CD4-positive, CD25-positive, alpha-beta regulatory T cell (primary cell): Measurements from ENCODE around the gene THUMPD1. TPM values are rescaled to one million over a fixed set of nuclear protein-coding genes. Genes with fewer than 3 reads are reported as not detected.

Experiments
- ATAC-seq, 2 donors: fragments of 150-1000 bp; cut with Tn5 transposase; one replicate each; pipeline ENCODE4 v1.10.0; 2021; ENCODE audit warnings: low read depth in 2 of 2, moderate number of reproducible peaks in 2 of 2, moderate library complexity in 1 of 2
- DNase-seq, 3 donors: peaks; one replicate each; pipeline versions ENCODE4 v3.0.0 to v3.0.0-alpha.2; 2012 to 2022; ENCODE audit warnings: mixed read lengths in 1 of 3
- H3K27ac ChIP-seq: one replicate; pipeline ENCODE4 v1.7.0; 2013; ENCODE audit warnings: mild to moderate bottlenecking, low read length; ENCODE audit not compliant: insufficient read depth, poor library complexity, severe bottlenecking
- H3K27me3 ChIP-seq: one replicate; pipeline ENCODE4 v1.7.0; 2013; ENCODE audit warnings: low read length; ENCODE audit not compliant: control insufficient read depth, insufficient read depth
- H3K36me3 ChIP-seq: one replicate; pipeline ENCODE4 v1.7.0; 2013; ENCODE audit warnings: mild to moderate bottlenecking, low read length, moderate library complexity; ENCODE audit not compliant: control insufficient read depth, insufficient read depth
- H3K4me1 ChIP-seq: 2 replicates; pipeline ENCODE4 v1.7.0; 2013; ENCODE audit warnings: mild to moderate bottlenecking, low read length; ENCODE audit not compliant: insufficient read depth, control insufficient read depth, poor library complexity, severe bottlenecking
- H3K4me3 ChIP-seq: one replicate; pipeline ENCODE4 v1.7.0; 2013; ENCODE audit warnings: low read depth, mild to moderate bottlenecking, low read length, moderate library complexity
- H3K9me3 ChIP-seq, 2 experiments: 1 replicate in 1 of 2; 2 replicates in 1 of 2; pipeline ENCODE4 v1.7.0; 2013; ENCODE audit warnings: low read length in 2 of 2, mild to moderate bottlenecking in 1 of 2, moderate library complexity in 1 of 2; ENCODE audit not compliant: control insufficient read depth in 2 of 2
- H3K27ac Mint-ChIP-seq, 3 donors: one replicate each; pipeline ENCODE4 v1.8.0; 2020 to 2022; ENCODE audit warnings: mild to moderate bottlenecking in 3 of 3, mixed read lengths in 3 of 3, moderate library complexity in 2 of 3
- H3K27me3 Mint-ChIP-seq: one replicate; pipeline ENCODE4 v1.8.0; 2022; ENCODE audit warnings: mild to moderate bottlenecking, mixed read lengths
- H3K36me3 Mint-ChIP-seq: one replicate; pipeline ENCODE4 v1.8.0; 2020; ENCODE audit warnings: mixed read lengths
- H3K4me1 Mint-ChIP-seq, 4 donors: one replicate each; pipeline ENCODE4 v1.8.0; 2020 to 2022; ENCODE audit warnings: mixed read lengths in 4 of 4, mild to moderate bottlenecking in 1 of 4
- H3K4me3 Mint-ChIP-seq, 4 donors: one replicate each; pipeline ENCODE4 v1.8.0; 2020 to 2022; ENCODE audit warnings: mild to moderate bottlenecking in 4 of 4, mixed read lengths in 4 of 4, moderate library complexity in 3 of 4
- H3K9me3 Mint-ChIP-seq, 7 donors: one replicate each; pipeline ENCODE4 v1.8.0; 2020 to 2022; ENCODE audit warnings: mixed read lengths in 7 of 7, mild to moderate bottlenecking in 3 of 7, moderate library complexity in 2 of 7
- polyA plus RNA-seq, 4 donors: library from polyadenylated mRNA; unstranded; fragments of 300-500 nt; fragmentation: Illumina TruSeq; gene quantifications; one replicate each; pipeline ENCODE4 v1.2.3, GENCODE V29; 2021
- total RNA-seq: library from RNA; stranded (reverse); gene quantifications from one replicate; pipeline ENCODE4 v1.2.3, GENCODE V29; 2022

THUMPD1 gene, protein sequence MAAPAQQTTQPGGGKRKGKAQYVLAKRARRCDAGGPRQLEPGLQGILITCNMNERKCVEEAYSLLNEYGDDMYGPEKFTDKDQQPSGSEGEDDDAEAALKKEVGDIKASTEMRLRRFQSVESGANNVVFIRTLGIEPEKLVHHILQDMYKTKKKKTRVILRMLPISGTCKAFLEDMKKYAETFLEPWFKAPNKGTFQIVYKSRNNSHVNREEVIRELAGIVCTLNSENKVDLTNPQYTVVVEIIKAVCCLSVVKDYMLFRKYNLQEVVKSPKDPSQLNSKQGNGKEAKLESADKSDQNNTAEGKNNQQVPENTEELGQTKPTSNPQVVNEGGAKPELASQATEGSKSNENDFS
- total RNA-seq (97.6 TPM), polyA plus RNA-seq (10 to 100 TPM; 56.1 to 75.1 (median 70.9) TPM)

DNA sequence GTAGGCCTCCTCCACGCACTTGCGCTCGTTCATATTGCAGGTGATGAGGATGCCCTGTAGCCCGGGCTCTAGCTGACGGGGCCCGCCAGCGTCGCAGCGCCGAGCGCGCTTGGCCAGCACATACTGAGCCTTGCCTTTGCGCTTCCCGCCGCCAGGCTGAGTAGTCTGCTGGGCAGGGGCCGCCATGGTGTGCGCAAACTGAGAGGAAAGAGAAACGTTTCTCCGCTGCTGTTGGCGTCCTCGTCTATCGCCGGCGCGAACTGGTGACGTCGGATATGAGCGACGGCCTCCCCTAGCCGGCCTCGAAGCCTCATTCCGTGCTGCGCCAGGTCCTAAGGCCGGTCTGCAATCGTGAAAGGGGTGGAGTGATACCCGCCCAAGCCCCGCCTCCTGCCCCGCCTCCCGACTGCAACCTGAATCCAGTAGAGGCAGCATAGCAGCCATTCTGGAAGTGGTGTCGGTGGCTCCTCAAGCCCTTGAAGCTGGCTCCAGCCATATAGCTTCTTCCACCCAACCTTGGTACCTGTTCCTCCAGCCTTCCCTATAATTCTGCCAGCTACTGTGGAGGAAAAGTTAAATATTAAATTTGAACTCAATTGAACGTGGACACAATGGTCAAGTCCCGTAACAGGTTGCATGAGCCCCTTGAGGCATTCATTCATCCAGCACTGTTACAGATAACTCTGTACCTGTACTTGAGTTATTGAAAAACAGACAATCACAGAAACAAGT, at the start of gene THUMPD1:
TSS of gene THUMPD1 (minus strand) at position 265 of the 732 bp plus-strand sequence. CDS start at position 186, 79 bp downstream.
- H3K4me1 Mint-ChIP-seq, result peaks cover 0 to 35% (median 27%) of the 10 kb centered on the region in 4 donors
- DNase-seq (peak; percentile 95 to 98 (median 95)), ATAC-seq (peak; percentile 94)
- peak within 1 kb of the TSS; percentile 98 to 99 (median 98) for H3K4me3 Mint-ChIP-seq
- Histone ChIP-seq H3K4me3 (peak within 1 kb of the TSS; percentile 92), H3K36me3 (peaks cover 22% of the 10 kb centered on the region), H3K4me1 (peaks cover 16% of the 10 kb centered on the region), H3K27me3 (no peaks in the 10 kb centered on the region), H3K9me3 (peaks cover under 1 to 4% of the 10 kb centered on the region in 2 experiments), H3K27ac (peak within 1 kb of the TSS; percentile 98)
- peaks cover 0 to 4% (median 0%) of the 10 kb centered on the region in 7 donors for H3K9me3 Mint-ChIP-seq
- peaks cover 11% of the 10 kb centered on the region for H3K36me3 Mint-ChIP-seq
- H3K27ac Mint-ChIP-seq, result peak within 1 kb of the TSS; percentile 93 to 99 (median 98)
- no peaks in the 10 kb centered on the region for H3K27me3 Mint-ChIP-seq

DNA sequence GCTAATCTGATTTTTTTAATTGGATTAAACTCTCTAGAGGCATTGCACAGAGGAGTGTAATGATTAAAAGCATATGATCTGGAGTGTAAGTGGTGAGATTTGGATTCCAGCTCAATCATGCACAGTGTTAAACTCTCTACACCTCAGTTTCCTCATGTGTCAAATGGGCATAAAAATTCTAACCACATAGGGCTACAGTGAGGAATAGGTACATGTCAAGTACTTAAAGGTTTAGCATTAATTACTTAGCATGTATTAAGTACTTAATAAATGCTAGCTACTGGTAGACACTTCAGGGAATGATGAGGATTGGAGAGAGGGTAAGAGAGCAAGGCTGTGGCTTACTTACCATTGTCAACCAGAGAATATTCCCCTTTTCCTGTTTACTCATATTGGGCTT, 47.5 kb upstream of the THUMPD1 start:
- H3K4me3 ChIP-seq, result no peak overlapping the region
- no peak overlapping the region for H3K27ac Mint-ChIP-seq
- no peaks in the 10 kb centered on the region for H3K9me3 Mint-ChIP-seq
- H3K36me3 ChIP-seq, result no peaks in the 10 kb centered on the region
- no peaks in the 10 kb centered on the region for H3K9me3 ChIP-seq
- no peaks in the 10 kb centered on the region for H3K27me3 Mint-ChIP-seq
- ATAC-seq, result no peak
- no peaks in the 10 kb centered on the region for H3K4me1 ChIP-seq
- H3K4me3 Mint-ChIP-seq, result no peak overlapping the region
- H3K36me3 Mint-ChIP-seq, result peaks cover 4% of the 10 kb centered on the region
- H3K4me1 Mint-ChIP-seq, result no peaks in the 10 kb centered on the region
- no peak for DNase-seq
- no peaks in the 10 kb centered on the region for H3K27me3 ChIP-seq
- H3K27ac ChIP-seq, result no peak overlapping the region

DNA sequence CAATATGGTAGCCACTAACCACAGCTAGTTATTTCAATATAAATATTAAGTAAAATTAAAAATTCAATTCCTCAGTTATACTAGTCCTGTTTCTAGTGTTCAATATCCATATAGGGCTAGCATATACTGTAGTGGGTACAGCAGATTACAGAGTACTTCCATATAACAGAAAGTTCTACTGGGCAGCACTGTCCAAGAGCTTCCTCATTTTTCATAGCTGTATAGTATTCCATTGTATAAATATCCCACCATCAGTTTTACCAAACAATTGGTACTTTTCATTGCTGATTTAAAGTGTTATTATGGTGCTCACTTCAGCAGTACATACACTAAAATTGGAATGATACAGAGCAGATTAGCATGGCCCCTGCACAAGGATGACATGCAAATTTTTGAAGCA, 42.6 kb upstream of the THUMPD1 start:
- Histone ChIP-seq H3K27me3 (no peaks in the 10 kb centered on the region), H3K4me3 (no peak overlapping the region), H3K9me3 (no peaks in the 10 kb centered on the region), H3K36me3 (no peaks in the 10 kb centered on the region), H3K27ac (no peak overlapping the region), H3K4me1 (no peaks in the 10 kb centered on the region)
- Mint-ChIP-seq H3K4me1 (no peaks in the 10 kb centered on the region), H3K27me3 (no peaks in the 10 kb centered on the region), H3K4me3 (no peak overlapping the region), H3K9me3 (no peaks in the 10 kb centered on the region), H3K27ac (no peak overlapping the region), H3K36me3 (peaks cover 27% of the 10 kb centered on the region)
- ATAC-seq (no peak), DNase-seq (no peak)

DNA sequence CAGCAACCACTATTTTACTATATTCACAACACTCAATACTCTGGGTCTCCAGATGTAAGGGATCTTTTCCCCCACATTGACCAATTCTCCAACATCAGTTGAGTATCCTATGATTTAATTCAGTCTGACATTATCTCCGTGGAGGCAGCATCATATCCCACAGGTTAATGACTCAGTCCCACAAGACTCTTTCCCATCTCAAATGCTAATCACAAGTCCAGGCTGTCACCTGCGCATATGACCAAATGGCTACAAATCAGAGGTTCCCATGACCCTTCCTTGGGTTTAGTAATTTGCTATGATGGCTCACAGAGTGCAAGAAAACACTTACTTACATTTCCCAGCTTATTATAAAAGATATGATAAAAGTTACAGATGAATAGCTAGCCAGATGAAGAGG, 40.9 kb upstream of the THUMPD1 start:
- Mint-ChIP-seq H3K4me1 (no peaks in the 10 kb centered on the region), H3K9me3 (no peaks in the 10 kb centered on the region), H3K4me3 (no peak overlapping the region), H3K36me3 (peaks cover 29% of the 10 kb centered on the region), H3K27ac (no peak overlapping the region), H3K27me3 (no peaks in the 10 kb centered on the region)
- ATAC-seq, result no peak
- H3K9me3 ChIP-seq, result no peaks in the 10 kb centered on the region
- no peaks in the 10 kb centered on the region for H3K36me3 ChIP-seq
- H3K4me3 ChIP-seq, result no peak overlapping the region
- no peak overlapping the region for H3K27ac ChIP-seq
- no peaks in the 10 kb centered on the region for H3K4me1 ChIP-seq
- no peaks in the 10 kb centered on the region for H3K27me3 ChIP-seq
- DNase-seq, result no peak

DNA sequence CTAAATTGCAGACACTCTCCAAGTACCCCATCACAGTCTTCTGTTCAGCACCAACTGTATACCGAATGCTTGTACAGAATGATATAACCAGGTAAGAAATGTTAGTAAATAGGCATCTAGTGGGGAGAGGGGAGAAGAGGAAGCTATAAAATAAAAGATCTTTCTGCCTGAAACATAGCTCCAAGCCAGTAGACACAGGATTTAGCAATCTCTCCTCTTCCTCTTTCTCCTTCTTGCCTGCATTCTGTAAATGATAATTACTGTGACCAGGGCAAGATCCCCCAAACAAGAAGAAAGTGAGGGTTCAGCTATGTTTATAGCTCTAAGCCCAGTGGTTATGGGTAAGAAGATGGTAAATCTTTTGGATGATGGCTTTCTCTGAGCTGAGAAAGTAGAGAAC, 40.1 kb upstream of the THUMPD1 start:
- H3K27ac ChIP-seq, result no peak overlapping the region
- ATAC-seq, result no peak
- H3K9me3 Mint-ChIP-seq, result no peaks in the 10 kb centered on the region

DNA sequence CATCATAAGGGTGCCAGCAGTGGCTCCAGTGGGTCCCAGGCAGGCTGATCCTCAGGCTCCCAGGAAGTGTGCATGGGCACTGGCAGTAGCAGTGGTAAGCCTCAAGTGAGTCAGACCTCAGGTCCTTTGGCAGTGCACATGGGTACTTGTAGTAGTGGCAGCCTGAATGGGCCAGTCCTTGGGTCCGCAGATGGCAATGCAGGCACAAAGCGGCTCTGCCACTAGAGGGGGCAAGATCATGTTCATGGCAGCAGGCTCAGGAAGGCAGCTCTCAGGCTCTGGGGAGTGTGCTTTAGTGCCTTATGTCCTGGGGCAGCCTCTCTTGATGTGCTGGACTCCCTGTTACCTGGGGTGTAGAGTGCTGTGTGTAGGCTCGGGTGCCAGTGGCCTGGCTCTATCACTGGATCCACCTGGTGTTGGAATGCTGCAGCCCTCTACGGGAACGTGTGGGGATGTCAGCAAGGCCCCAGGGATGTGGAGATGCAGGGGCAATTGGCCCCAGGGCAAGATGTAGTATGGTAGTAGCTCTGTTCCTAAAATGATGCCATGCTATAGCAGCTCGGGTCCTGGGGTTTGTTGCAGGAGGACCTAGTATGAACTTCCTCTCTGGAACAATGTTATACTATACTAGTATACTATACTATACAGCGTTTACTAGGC, 33.2 kb upstream of the THUMPD1 start:
- Mint-ChIP-seq H3K4me3 (no peak overlapping the region), H3K9me3 (no peaks in the 10 kb centered on the region), H3K36me3 (peaks cover 11% of the 10 kb centered on the region), H3K4me1 (peaks cover 0 to 1% (median 0%) of the 10 kb centered on the region in 4 donors), H3K27me3 (no peaks in the 10 kb centered on the region), H3K27ac (no peak overlapping the region)
- Histone ChIP-seq H3K4me1 (no peaks in the 10 kb centered on the region), H3K27me3 (no peaks in the 10 kb centered on the region), H3K27ac (no peak overlapping the region), H3K9me3 (no peaks in the 10 kb centered on the region), H3K4me3 (no peak overlapping the region), H3K36me3 (no peaks in the 10 kb centered on the region)
- DNase-seq (peak in 2 of 3 donors; percentile 24 to 77), ATAC-seq (peak; percentile 45 to 68)

More for the DNA sequence above, 40.1 kb upstream of the THUMPD1 start:
- H3K4me3 Mint-ChIP-seq, result no peak overlapping the region
- peaks cover 31% of the 10 kb centered on the region for H3K36me3 Mint-ChIP-seq
- DNase-seq, result no peak
- Histone ChIP-seq H3K36me3 (no peaks in the 10 kb centered on the region), H3K9me3 (no peaks in the 10 kb centered on the region), H3K4me3 (no peak overlapping the region), H3K4me1 (no peaks in the 10 kb centered on the region), H3K27me3 (no peaks in the 10 kb centered on the region)
- no peaks in the 10 kb centered on the region for H3K4me1 Mint-ChIP-seq
- no peak overlapping the region for H3K27ac Mint-ChIP-seq
- no peaks in the 10 kb centered on the region for H3K27me3 Mint-ChIP-seq

DNA sequence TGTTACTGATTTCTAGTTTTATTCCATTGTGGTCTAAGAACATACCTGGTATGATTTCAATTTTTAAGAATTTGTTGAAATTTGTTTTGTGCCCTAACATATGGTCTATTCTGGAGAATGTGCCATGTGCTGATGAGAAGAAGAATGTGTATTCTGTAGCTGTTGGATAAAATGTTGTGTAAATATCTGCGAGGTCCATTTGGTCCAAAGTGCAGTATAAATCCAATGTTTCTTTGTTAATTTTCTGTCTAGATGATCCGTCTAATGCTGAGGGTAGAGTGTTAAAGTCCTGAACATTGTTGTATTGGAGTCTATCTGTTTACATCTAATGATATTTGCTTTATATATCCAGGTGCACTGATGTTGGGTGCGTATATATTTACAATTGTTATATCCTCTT, 32.1 kb upstream of the THUMPD1 start:
- no peak overlapping the region for H3K27ac Mint-ChIP-seq
- no peaks in the 10 kb centered on the region for H3K9me3 Mint-ChIP-seq
- Histone ChIP-seq H3K27me3 (no peaks in the 10 kb centered on the region), H3K9me3 (no peaks in the 10 kb centered on the region), H3K27ac (no peak overlapping the region), H3K4me3 (no peak overlapping the region), H3K4me1 (no peaks in the 10 kb centered on the region), H3K36me3 (no peaks in the 10 kb centered on the region)
- H3K4me1 Mint-ChIP-seq, result peaks cover 0 to 1% (median 0%) of the 10 kb centered on the region in 4 donors
- DNase-seq, result no peak
- H3K36me3 Mint-ChIP-seq, result peaks cover 11% of the 10 kb centered on the region
- no peak for ATAC-seq
- H3K4me3 Mint-ChIP-seq, result no peak overlapping the region
- H3K27me3 Mint-ChIP-seq, result no peaks in the 10 kb centered on the region
